GM12878 (cell line): Measurements from ENCODE around the gene WDR12. TPM values are rescaled to one million over a fixed set of nuclear protein-coding genes. Genes with fewer than 3 reads are reported as not detected.

Experiments used
- ATAC-seq: fragments of 200-7000 bp; cut with Tn5 transposase; 3 replicates; pipeline ENCODE4 v1.9.1; 2020; ENCODE audit warnings: mild to moderate bottlenecking, moderate library complexity
- BruUV-seq: library from RNA; stranded (reverse); fragments of 400-500 nt; replicated peaks from 2 replicates; lab custom pipeline; 2021; lab: Mats Ljungman, UMichigan
- CTCF ChIA-PET: fragments of 300-600 bp; sonication (Branson Sonifier 250); formaldehyde crosslinking; extraction: SDS; loops from one replicate; lab custom pipeline; 2021; ENCODE audit warnings: inconsistent platforms; lab: Yijun Ruan, JAX
- POLR2A ChIA-PET: fragments of 350-600 bp; formaldehyde crosslinking; extraction: SDS; loops from one replicate; lab custom pipeline; 2021; ENCODE audit warnings: inconsistent platforms; lab: Charles Lee
- RAD21 ChIA-PET: fragments of 300-600 bp; sonication (Branson Sonifier 250); formaldehyde crosslinking; loops from one replicate; lab custom pipeline; 2023; ENCODE audit warnings: antibody characterized with exemption; ENCODE audit not compliant: unreplicated experiment; lab: Charles Lee
- SMC1A ChIA-PET: fragments of 300-600 bp; sonication (Branson Sonifier 250); formaldehyde crosslinking; loops from one replicate; lab custom pipeline; 2023; ENCODE audit not compliant: unreplicated experiment, uncharacterized antibody; lab: Charles Lee
- DNase-seq: peaks from one replicate; pipeline ENCODE4 v3.0.0-alpha.2; 2011; ENCODE audit warnings: low read depth, low spot score
- FAIRE-seq: peaks from 3 replicates; lab custom pipeline; 2011; peaks lifted over from hg19 to GRCh38; lab: Jason Lieb, UNC
- H2AFZ ChIP-seq: 2 replicates; pipeline ENCODE4 v1.6.0; 2011; ENCODE audit warnings: low read depth, low read length, control low read depth; ENCODE audit not compliant: control insufficient read depth
- H3K27ac ChIP-seq: 2 replicates; pipeline ENCODE4 v1.5.1; 2011; ENCODE audit warnings: control low read depth; ENCODE audit not compliant: control insufficient read depth, insufficient read depth
- H3K27me3 ChIP-seq, 2 experiments: replicated peaks in 1 of 2; 2 replicates each; pipeline versions ENCODE4 v1.6.0 to v1.6.1; 2011; ENCODE audit warnings: low read length in 1 of 2; ENCODE audit not compliant: control insufficient read depth in 2 of 2, insufficient read depth in 2 of 2
- H3K36me3 ChIP-seq, 2 experiments: 2 replicates each; pipeline ENCODE4 v1.5.1; 2011; ENCODE audit warnings: low read length in 1 of 2; ENCODE audit not compliant: control insufficient read depth in 2 of 2, insufficient read depth in 2 of 2
- H3K4me1 ChIP-seq: 2 replicates; pipeline ENCODE4 v1.6.1; 2011; ENCODE audit warnings: mild to moderate bottlenecking, low read length, moderate library complexity, mixed read lengths; ENCODE audit not compliant: control insufficient read depth, insufficient read depth
- H3K4me2 ChIP-seq: 2 replicates; pipeline ENCODE4 v1.6.0; 2011; ENCODE audit warnings: control low read depth; ENCODE audit not compliant: control insufficient read depth, insufficient read depth
- H3K4me3 ChIP-seq: fragments of 200-600 bp; sonication (generic); 2 replicates; pipeline ENCODE4 v1.5.1; 2016
- H3K79me2 ChIP-seq: 2 replicates; pipeline ENCODE4 v1.6.0; 2011; ENCODE audit warnings: low read length; ENCODE audit not compliant: control insufficient read depth, insufficient read depth
- H3K9ac ChIP-seq: 2 replicates; pipeline ENCODE4 v1.8.0; 2011; ENCODE audit warnings: low read length, control low read depth, mixed read lengths; ENCODE audit not compliant: control insufficient read depth, insufficient read depth
- H3K9me3 ChIP-seq: replicated peaks from 3 replicates; pipeline ENCODE4 v1.5.1; 2011; ENCODE audit warnings: mild to moderate bottlenecking, low read length; ENCODE audit not compliant: control insufficient read depth, insufficient read depth
- H4K20me1 ChIP-seq: 2 replicates; pipeline ENCODE4 v1.6.0; 2011; ENCODE audit not compliant: control insufficient read depth, insufficient read depth
- BCL11A ChIP-seq: IDR thresholded peaks from 2 replicates; pipeline ENCODE4 v1.6.1; 2011; ENCODE audit warnings: low read depth, low read length
- CHD2 ChIP-seq: IDR thresholded peaks from 2 replicates; pipeline ENCODE4 v1.6.1; 2011; ENCODE audit warnings: low read depth, low read length, improper control_type of control experiment, borderline replicate concordance
- CUX1 ChIP-seq: IDR thresholded peaks from 2 replicates; pipeline ENCODE4 v1.6.1; 2012; ENCODE audit warnings: improper control_type of control experiment, low read depth, low read length; ENCODE audit not compliant: insufficient replicate concordance
- ELK1 ChIP-seq: IDR thresholded peaks from 2 replicates; pipeline ENCODE4 v1.6.1; 2012; ENCODE audit warnings: low read depth, low read length, improper control_type of control experiment
- HCFC1 ChIP-seq: fragments of 150-350 bp; IDR thresholded peaks from 2 replicates; pipeline ENCODE4 v1.6.1; 2014; ENCODE audit warnings: low read length
- KDM1A ChIP-seq: fragments of 200-600 bp; sonication (generic); IDR thresholded peaks from 2 replicates; pipeline ENCODE4 v1.6.1; 2016; ENCODE audit warnings: borderline replicate concordance
- RCOR1 ChIP-seq: conservative IDR thresholded peaks from 2 replicates; pipeline ENCODE4 v1.6.1; 2012; ENCODE audit warnings: low read depth, low read length, improper control_type of control experiment
- SMAD1 ChIP-seq: fragments of 450-650 bp; IDR thresholded peaks from 2 replicates; pipeline ENCODE4 v1.6.1; 2018; ENCODE audit warnings: mild to moderate bottlenecking, low read depth; ENCODE audit not compliant: partially characterized antibody
- USF1 ChIP-seq: IDR thresholded peaks from 2 replicates; pipeline ENCODE4 v1.6.1; 2011; ENCODE audit warnings: borderline replicate concordance, low read depth, mild to moderate bottlenecking, moderate library complexity, mixed read lengths, low read length; ENCODE audit not compliant: insufficient read depth; ENCODE audit errors: extremely low read length
- ZNF24 ChIP-seq: fragments of 450-650 bp; IDR thresholded peaks from 2 replicates; pipeline ENCODE4 v1.6.1; 2017; ENCODE audit warnings: antibody characterized with exemption, mild to moderate bottlenecking
- ZNF687 ChIP-seq: fragments of 450-650 bp; IDR thresholded peaks from 2 replicates; pipeline ENCODE4 v1.6.1; 2017; ENCODE audit warnings: mild to moderate bottlenecking, moderate library complexity
- WGBS: methylation state at CpG from one replicate; pipeline ENCODE4 v1.1.6; 2016; ENCODE audit warnings: low lambda C conversion rate; ENCODE audit not compliant: insufficient replicate concordance, insufficient coverage; ENCODE audit errors: missing lambda C conversion rate; 5-methylcytosine and 5-hydroxymethylcytosine counted together
- in situ Hi-C: fragments of 300-500 bp; cut with MboI; formaldehyde crosslinking; loops from 9 replicates; pipeline ENCODE4 v1.14.3; 2018; ENCODE audit warnings: mixed read lengths
- intact Hi-C: fragments of 100-400 bp; cut with micrococcal nuclease; formaldehyde crosslinking; loops from one replicate; pipeline ENCODE4 v1.14.2; 2022; ENCODE audit not compliant: unreplicated experiment
- polyA plus RNA-seq, 11 experiments: library from polyadenylated mRNA; depleted of rRNA in 4 of 11; unstranded in 6 of 11; stranded (reverse) in 5 of 11; fragments of >200 nt; fragmentation: Nextera tagmentation in 4 of 11; fragmentation: Illumina TruSeq in 1 of 11; extraction: Ambion mirVana in 4 of 11; extraction: Trizol in 1 of 11; gene quantifications; 1 replicate in 1 of 11; 2 replicates in 10 of 11; pipeline versions ENCODE4 v1.2.1 to v1.2.3, GENCODE V29; 2011 to 2016; ENCODE audit warnings: inconsistent platforms in 2 of 11, missing spikeins in 2 of 11, low read depth in 1 of 11
- total RNA-seq, 4 experiments: library from RNA; depleted of rRNA in 3 of 4; stranded (reverse); fragments of >200 nt in 3 of 4; fragmentation: Illumina TruSeq in 1 of 4; extraction: Trizol in 1 of 4; gene quantifications; 2 replicates each; pipeline versions ENCODE4 v1.2.1 to v1.2.3, GENCODE V29; 2013 to 2021

WDR12 gene
- total and polyA plus RNA-seq, 10 of the 15 experiments (the other 5 are each of a cell fraction or from before 2014, with no cell fraction given): 52.9 to 256 (median 108) TPM

GRCh38 chr2:202911203-202911511 is 316 bp downstream of the WDR12 start (continued):
- no peak for TF ChIP-seq USF1
- TF ChIP-seq BCL11A: no peak
- TF ChIP-seq SMAD1: no peak
- no peak for TF ChIP-seq HCFC1
- TF ChIP-seq, all 136 proteins: peak for 0

- no peak overlapping the region for H2AFZ ChIP-seq
- H3K4me3 ChIP-seq: peak overlapping the region; percentile 95
- no peak for DNase-seq
- BruUV-seq: no TSS peak
- H3K79me2 ChIP-seq: peaks cover 43% of the 10 kb centered on the region
- intact Hi-C loops (loop anchor here (2.0 kb wide), 2 partner anchors 104 to 328 kb away; partner anchors contain the start of genes CYP20A1 and NBEAL1), in situ Hi-C loops (no loop called here)
- peak overlapping the region; percentile 67 for H3K4me2 ChIP-seq
- ATAC-seq: no peak
- peaks cover under 1% of the 10 kb centered on the region; the same call in 1 of the 3 replicates for H3K9me3 ChIP-seq
- H3K4me1 ChIP-seq: peaks cover 5% of the 10 kb centered on the region
- H3K27me3 ChIP-seq: no peaks in the 10 kb centered on the region
- H3K36me3 ChIP-seq: no peaks in the 10 kb centered on the region
- 0% methylated on average over 3 of the region's 3 CpGs for WGBS
- H4K20me1 ChIP-seq: no peaks in the 10 kb centered on the region
- ChIA-PET RAD21 (interaction anchor here (1.0 to 2.2 kb wide), 4 partner anchors 51 to 328 kb away, joined by 3 to 12 read pairs (median 6); partner anchors contain the start of gene CYP20A1), POLR2A (interaction anchor here (0.6 to 2.2 kb wide), 6 partner anchors 40 to 331 kb away, joined by 3 to 11 read pairs (median 5); partner anchors contain the start of genes CYP20A1 and ICA1L), SMC1A (interaction anchor here (0.6 to 2.1 kb wide), 14 partner anchors 22 to 346 kb away, joined by 3 to 10 read pairs (median 4); partner anchors contain the start of gene ICA1L), CTCF (interaction anchor here (0.6 to 1.6 kb wide), 6 partner anchors 40 to 329 kb away, joined by 3 to 11 read pairs (median 3); no protein-coding TSS in a partner anchor)
- FAIRE-seq: no peak
- H3K9ac ChIP-seq: peak overlapping the region; percentile 88
- peak overlapping the region; percentile 93 for H3K27ac ChIP-seq
- TF ChIP-seq CHD2 (no peak), ZNF24 (no peak), ZNF687 (no peak), KDM1A (no peak), CUX1 (no peak), RCOR1 (no peak), ELK1 (no peak)
These were observed 775 bp downstream of the WDR12 start for GRCh38 chr2:202910698-202911097.
